NCI-H2107 treated with DMSO at 0.1 percent for 48 hours (cell line): Measurements from ENCODE around the gene DOHH.

Source experiments
- DNase-seq: peaks from one replicate; lab custom pipeline; 2025; ENCODE audit not compliant: unreplicated experiment; lab: John Stamatoyannopoulos, UW

DOHH gene

DNA sequence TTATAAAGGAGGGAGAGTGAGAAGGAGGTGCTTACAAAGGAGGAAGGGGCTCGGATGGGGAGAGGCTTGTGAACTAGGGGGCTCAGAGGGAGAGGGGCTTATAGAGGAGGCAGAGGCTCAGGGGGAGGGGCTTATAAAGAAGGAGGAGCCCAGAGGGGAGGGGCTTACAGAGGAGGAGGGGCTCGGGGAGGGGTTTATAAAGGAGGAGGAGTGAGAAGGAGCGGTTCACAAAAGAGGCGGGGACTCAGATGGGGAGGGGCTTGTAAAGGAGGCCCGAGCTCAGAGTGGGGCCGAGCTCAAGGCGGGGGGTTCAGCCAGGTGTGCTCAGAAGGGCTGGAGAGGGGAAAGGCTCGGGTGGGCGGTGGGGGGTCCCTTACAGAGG lies 20.6 kb downstream of the DOHH start:
- no peak for DNase-seq

DNA sequence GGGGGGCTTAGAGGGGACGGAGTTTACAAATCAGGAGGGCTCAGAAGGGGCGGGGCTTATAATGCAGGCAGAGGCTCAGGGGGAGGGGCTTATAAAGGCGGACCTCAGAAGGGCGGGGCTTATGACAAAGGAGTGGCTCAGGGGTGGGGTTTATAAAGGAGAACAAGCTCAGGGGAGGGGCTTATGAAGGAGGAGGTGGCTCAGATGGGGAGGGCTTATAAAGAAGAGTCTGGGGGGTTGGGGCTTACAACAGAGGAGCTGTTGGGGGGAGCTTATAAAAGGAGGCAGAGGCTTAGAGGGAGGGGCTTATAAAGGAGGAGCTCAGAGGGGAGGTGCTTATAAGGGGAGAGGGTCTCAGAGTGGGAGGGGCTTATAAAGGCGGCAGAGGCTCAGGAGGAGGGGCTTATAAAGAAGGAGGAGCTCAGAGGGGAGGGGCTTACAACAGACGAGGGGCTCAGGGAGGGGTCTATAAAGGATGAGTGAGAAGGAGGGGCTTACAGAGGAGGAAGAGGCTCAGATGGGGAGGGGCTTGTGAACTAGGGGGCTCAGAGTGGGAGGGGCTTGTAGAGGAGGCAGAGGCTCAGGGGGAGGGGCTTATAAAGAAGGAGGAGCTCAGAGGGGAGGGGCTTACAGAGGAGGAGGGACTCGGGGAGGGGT lies 21.2 kb downstream of the DOHH start:
- DNase-seq, result no peak

DNA sequence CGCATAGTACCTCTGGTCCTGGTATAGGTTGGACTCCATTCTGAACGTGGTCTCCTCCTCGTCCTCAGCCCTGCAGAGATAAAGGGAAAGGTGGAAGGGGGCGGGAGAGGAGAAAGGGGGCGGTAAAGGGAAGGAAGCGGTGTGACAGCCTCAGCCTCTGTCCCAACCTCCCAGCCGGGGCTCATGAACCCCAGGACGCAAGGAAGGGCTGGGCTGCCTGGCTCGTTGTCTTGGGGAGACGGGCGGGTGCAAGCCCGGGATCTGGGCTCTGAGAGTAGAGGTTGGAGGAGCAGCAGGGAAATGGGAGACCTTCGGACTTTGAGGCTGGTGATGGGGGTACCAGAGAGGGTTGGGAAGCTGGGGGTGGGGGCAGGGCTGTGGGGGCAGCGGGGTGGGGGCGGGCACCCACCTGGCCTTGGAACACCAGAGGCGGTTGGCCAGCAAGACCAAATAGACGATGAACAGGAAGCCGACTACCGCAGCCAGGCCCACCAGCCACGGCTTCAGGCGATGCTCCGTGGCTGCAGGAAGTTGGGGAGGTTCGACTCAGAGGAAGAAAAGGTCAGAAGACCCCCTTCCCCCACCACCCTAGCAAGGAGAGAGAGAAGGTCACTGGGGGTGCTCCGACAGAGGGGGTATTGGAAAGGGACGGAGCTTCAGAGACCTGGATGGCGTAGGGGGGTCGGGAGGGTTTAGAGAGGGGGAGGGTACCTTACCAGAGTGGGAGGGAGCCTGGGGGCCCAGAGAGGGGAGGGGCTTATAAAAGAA lies 21.9 kb downstream of the DOHH start:
- DNase-seq, result no peak

DNA sequence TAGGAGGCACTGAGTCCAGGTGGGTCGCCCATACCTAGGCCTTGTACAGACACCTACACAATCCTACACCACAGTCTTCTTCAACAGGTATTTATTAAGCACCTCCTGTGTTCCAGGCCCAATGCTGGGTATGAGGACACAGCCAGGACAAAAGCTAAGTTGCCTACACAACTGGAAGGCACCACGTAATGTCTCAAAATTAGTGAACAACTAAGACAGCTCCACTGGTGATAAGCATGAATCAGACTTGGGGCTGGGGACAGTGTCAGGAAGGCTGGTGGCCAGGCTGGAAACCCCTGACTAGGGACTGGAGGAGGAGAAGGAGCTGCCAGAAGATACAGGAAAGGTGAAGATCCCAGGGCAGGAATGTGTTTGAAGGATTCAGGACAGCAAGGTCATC lies 22.5 kb downstream of the DOHH start:
- no peak for DNase-seq

GRCh38 chr19:3477506-3477905 lies 23.0 kb downstream of the DOHH start:
- no peak for DNase-seq

DNA sequence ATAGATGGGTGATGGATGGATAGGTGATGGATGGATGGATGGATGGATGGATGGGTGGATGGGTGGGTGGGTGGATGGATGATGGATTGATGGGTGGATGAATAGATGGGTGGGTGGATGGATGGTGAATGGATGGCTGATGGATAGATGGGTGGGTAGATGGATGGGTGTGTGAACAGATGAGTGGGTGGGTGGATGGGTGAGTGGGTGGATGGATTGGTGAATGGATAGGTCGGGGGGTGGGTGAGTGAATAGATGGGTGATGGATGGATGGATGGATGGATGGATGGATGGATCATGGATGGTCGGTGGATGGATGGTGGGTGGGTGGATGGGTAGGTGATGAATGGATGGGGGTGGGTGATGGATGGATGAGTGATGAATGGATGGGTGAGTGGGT lies 23.6 kb downstream of the DOHH start:
- DNase-seq, result no peak

- no peak for DNase-seq
These were observed 25.0 kb downstream of the DOHH start for GRCh38 chr19:3475449-3475848.

- DNase-seq, result no peak
These were observed 25.9 kb downstream of the DOHH start for GRCh38 chr19:3474614-3475013.

DNA sequence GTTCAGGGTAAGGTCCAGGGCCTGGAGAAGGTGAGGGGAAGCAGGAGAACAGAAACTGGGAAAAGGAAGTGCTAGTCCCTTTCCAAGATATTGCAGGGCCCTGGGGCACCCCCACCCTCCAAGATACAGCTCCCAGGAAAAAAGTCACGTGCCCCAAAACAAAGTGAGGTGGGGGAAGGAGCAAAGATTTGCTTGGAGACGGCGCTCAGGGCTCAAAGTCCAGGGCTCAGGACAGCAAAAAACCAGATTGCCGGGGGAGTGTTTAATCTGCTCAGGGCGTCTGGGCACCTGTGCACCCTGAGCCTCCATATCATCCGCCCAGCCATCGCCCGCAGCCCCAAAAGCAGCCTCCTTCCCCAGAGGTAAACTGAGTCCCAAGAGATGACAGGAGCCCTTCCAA lies 26.5 kb downstream of the DOHH start:
- no peak for DNase-seq

GRCh38 chr19:3471954-3472655 lies 28.4 kb downstream of the DOHH start:
- DNase-seq, result no peak

DNA sequence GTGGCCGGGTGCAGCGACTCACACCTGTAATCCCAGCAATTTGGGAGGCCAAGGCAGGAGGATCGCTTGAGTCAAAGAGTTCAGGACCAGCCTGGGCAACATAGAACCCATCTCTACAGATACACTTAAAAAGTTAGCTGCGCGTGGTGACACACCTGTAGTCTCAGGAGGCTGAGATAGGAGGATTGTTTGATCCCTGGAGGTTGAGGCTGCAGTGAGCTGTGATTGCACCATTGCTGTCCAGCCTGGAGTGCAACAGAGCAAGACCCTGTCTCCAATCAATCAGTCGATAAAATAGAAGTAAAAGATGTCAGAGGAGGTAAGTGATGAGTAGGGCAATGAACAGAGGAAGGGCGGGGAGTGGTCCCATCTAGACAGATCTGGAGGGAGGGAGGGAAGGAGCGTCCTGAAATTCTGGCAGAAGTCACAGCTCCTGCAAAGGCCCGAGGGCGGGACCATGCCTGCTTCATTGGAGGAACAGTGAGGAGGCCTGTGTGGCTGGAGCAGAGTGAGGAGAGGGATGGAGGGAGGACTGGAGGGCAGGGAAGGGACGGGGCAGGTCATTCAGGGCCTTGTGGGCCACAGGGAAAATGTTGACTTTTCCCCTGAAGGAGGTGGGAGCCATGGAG lies 29.9 kb downstream of the DOHH start:
- DNase-seq, result no peak

DNA sequence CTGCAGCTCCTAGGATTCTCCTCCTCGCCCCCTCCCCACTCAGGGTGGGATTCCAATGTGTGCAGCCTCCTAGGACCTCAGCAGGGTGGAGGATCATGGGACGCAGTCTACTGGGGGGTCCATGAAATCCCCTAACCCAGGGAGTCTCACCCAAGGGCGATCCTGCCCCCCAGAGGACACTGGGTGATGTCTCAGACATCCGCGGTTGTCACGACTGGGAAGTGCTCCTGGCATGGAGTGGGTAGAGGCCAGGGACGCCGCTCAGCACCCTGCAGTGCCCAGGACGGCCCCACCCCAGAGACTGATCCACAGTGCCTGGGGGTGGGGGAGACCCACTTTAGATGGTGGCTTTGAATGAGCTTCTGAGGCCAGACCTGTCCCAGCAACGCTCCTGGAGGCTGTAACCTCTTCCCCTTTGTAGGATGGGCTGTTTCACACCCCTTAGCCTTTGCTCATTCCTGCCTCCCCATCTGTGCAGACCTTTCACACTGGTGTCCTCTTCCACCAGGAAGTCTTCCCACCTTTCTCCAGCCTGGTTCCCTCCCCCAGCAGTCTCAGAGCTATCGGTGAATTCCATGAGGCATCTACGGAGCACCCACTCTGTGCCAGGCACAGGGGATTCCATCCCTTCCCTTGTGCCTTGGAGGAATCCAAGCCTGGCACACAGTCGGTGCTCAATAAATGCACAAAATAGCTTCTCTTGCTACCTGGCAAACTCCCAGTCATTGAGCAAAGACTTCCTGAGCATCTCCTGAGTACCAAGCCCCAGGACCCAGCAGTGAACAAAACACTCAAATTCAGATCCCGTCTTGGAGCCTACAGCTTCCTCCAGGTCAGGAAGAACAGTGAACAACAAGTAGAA lies 30.6 kb downstream of the DOHH start:
- no peak for DNase-seq

- DNase-seq, result no peak
These were observed 32.3 kb downstream of the DOHH start for GRCh38 chr19:3468211-3468610.

GRCh38 chr19:3467437-3468198 lies 32.9 kb downstream of the DOHH start:
- DNase-seq, result no peak

- DNase-seq, result no peak
These were observed 33.8 kb downstream of the DOHH start for GRCh38 chr19:3466635-3467034.

GRCh38 chr19:3465552-3465951 lies 34.9 kb downstream of the DOHH start:
- no peak for DNase-seq

DNA sequence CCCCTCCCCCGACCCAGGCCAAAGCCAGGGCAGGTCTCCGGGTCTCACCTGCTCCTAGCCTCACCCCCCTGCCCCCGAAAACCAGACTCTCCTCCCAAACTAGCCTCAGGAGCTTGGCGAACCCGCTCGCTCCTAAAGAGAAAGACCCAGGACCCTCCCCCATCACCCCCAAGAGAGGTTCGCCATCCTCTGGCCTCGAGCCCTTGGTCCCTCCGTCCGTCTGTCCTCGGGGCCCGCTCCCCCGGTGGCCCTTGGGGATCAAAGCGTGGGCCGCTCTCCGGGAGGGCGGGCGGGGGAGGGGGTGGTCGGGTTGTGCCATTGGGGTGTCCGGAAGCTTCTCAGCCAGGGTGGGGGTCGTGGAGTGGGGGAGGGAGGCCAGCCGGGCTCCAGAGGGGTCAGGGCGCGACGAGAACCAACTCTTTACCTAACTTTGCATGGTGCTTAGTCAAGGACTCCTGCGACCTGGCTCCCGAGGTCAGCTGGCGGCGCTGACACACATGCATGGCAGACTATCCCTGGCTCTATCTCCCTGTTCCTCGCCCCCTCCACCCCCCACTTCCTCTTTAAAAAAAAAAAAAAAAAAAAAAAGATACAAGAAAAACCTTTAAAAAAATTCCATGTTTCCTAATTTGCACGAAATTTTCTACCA lies 35.8 kb downstream of the DOHH start:
- DNase-seq, result no peak

DNA sequence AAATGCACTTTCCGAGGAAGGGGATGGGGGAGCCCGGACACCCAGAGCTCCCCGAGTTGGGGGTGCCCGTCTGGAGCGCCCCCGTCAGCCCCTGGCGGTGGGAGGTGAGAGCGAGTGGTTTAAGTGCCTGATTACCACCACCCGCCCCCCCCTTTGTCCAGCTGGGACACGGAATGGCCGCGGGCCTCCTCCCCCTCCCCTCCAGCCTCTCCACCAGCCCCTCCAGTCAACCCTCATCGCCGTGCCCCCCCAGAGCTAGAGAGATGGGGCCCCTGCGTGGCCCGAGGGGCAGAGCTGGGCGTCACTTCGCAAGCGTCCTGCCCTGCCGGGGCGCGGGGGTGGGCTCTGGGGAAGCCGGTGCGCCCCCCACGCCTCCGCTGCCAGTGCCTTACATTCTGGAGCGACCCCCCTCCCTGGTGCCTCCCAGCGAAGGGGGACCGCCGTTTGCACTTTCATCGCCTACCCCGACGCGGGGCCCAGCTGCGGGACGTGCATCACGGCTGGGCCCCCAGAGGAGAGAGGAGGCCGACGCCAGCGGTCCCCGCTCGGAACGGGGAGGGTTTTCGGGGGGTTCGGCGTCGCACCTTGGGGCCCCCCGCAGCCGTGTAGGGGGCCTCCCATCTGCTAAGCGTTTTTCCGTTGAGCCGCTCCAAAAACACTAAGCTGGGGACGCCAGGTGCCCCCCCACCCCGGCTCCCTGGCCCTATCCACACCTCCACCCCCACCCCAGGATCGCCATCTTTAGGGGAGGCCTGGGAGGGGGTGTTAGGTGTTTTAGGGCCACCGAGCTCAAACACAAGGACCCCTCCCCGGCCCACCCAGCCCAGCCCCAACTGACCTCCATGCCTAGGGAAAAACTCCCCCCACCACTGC lies 36.5 kb downstream of the DOHH start:
- DNase-seq, result no peak
